NCI-H1048 (cell line): ENCODE results near the gene ZFAND3.
"Not testable (repeated sequence)": the region's sequence is repeated elsewhere in the genome, so short reads cannot be mapped to it uniquely, and the experiment has no call there.

ENCODE experiments used
- DNase-seq: peaks from one replicate; lab custom pipeline; 2025; lab: John Stamatoyannopoulos, UW

The ZFAND3 gene

GRCh38 chr6:37936906-37937305, 117.4 kb downstream of the ZFAND3 start:
- DNase-seq: no peak

DNA sequence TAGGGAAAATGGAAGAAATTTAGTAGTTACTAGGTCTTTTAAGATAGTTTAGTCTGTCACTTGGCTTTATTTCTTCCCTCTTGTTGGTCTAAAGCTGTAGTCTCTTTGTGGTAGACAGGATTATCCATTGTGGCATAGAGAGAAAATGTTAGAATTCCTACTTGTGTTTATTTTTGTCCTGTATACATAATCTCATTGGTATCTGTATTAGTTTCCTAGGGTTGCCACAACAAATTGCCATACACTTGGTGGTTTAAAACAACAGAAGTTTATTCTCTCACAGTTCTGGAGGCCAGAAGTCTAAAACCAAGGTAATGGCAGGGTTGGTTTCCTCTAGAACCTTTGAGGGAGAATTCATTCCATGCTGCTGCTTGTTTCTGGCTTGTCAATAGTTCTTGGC, 119.4 kb downstream of the ZFAND3 start:
- DNase-seq: no peak

- DNase-seq: no peak
These were observed 120.7 kb downstream of the ZFAND3 start for GRCh38 chr6:37940074-37940847.

- no peak for DNase-seq
These were observed 122.3 kb downstream of the ZFAND3 start for GRCh38 chr6:37941871-37942270.

DNA sequence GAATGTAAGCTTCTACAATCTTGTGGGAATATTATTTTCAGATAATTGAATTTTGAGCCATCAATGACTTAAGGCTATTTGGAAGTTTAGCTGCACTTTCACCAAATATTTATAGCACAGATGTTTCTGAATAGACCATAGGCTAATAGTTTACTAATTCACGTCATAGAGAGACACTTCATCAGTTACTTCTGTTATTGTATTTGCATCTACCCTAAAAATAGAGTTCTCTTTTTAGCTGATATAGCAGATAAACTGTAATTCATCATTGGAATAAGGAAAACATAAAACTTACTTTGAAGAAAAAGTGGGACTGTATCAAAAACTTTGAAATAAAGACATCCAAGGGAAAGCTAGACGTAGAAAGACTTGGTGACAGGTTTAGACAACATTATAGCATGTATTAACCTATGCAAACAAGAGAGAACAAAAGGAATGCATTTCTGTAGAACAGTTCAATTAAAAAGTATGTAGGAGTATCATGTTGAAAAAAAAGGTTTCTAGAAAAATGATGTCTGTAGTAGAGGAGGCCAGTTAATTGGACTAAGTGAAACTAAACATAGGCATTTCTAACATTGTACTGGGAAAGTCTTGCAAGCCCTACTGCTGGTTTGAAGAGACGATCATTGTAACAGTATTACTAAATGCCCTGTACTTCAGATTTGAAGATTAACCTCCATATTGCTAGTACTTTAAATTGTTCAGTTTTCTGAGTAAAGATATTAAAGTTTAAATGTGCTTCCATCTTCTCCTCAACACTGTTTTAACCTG, 123.3 kb downstream of the ZFAND3 start:
- DNase-seq: no peak

DNA sequence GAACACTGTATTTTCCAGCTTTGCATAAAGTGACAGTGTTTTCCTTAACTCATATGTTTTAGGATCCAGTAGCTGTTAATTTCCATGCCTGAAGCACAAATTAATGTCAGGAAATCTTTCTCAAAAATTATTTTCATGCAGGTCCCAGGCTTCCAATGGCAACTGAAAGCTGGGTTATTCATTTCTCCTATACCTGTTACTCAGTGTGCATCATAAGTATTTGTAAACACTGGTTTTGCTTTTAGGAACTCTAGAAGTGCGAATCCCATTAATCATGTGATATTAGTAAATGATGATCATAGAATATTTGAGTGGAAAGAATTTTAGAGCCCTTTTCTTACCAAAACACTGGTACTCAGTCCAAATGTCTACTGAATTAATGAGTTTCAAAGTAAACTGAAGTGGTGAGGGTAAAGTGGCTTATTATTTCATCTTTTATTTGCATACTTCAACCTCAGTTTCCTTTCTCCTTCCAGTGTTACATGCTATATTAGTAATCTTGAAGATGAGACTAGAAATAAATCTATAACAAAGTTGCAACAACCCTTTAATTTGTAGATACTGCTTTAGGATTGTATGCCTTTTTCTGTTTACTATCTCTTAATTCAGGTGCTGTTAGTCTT, 124.0 kb downstream of the ZFAND3 start:
- DNase-seq: no peak

- DNase-seq: no peak
These were observed 126.5 kb downstream of the ZFAND3 start for GRCh38 chr6:37946057-37946456.

DNA sequence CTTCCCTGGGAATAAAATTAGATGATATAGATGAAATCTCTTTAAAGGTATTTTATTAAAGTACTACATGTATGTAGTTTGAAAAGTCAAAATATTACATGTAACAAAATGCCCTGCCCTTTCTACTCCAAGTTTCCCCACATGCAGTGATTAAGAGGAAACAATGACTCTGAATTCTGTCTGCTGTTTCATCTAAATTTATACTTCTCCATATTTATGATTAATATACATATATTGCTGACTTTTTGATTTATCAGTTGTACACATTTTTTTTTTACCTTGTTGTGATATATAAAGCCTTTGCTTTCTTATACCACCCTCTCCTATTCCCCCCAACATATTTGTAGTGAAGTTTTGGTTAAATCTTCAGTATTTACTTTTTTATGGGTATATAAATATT, 127.9 kb downstream of the ZFAND3 start:
- no peak for DNase-seq

GRCh38 chr6:37948584-37948983, 129.1 kb downstream of the ZFAND3 start:
- DNase-seq: not testable (repeated sequence)

GRCh38 chr6:37952027-37952426, 132.5 kb downstream of the ZFAND3 start:
- no peak for DNase-seq

- DNase-seq: no peak
These were observed 135.3 kb downstream of the ZFAND3 start for GRCh38 chr6:37954791-37955190.

DNA sequence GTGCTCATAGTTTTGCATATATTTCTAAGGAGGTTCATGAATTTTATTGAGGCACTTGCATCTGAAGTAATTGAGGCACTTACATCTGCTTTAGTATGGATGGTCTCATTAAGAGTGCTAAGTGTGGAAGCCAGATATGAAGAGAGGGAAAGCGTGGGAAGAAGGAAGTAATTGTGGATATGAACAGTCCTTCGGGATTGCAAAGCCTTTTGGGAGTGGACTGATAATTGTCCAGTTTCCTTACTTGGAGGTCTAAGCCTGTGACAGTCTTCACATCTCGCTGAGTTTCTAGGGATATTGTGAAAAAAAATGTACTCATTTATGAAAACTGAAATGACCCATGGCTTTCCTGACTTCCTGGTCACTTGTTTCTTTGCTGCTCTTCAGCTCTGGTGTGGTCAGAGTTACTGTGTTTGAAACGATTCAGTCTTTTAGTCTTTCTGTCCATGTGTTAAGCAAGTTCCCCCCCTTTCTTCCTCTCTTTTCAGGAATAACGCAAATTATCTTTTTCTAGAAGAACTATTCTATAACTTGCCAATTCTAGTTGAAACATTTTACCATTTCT, 137.3 kb downstream of the ZFAND3 start:
- no peak for DNase-seq

- no peak for DNase-seq
These were observed 139.5 kb downstream of the ZFAND3 start for GRCh38 chr6:37959061-37959460.

DNA sequence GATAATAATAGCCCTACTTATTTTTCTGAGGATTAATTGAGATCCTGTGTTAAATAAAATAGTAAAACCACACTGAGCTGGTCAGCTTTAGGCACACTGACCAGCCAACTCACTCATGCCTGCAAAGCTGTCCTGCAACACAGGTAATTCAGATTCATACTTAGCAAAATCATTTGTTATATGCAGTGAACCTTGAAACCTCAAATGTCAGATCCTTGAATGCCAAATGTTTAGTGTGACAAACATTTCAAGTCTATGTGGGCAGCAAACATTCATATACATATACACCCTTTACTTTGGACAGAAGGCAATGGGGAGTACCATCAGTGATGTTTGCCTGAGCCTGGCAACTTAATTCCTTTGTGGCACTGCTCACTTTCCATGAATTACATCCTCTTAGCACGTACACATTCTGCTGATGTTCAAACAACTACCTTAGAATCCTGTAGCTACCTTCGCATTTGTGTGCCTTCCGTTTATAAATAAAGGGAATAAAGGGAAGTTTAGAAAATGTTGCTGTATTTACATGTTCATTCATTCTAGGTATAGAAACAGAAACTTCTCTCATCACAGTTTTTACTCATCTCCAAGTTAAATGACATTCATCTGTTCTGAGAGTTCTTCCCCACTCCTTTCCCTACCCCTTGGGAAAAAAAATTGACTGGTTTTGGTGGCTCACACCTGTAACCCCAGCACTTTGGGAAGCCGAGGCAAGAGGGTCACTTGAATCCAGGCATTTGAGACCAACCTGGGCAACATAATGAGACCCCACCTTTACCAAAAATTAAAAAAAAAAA, 140.8 kb downstream of the ZFAND3 start:
- no peak for DNase-seq

DNA sequence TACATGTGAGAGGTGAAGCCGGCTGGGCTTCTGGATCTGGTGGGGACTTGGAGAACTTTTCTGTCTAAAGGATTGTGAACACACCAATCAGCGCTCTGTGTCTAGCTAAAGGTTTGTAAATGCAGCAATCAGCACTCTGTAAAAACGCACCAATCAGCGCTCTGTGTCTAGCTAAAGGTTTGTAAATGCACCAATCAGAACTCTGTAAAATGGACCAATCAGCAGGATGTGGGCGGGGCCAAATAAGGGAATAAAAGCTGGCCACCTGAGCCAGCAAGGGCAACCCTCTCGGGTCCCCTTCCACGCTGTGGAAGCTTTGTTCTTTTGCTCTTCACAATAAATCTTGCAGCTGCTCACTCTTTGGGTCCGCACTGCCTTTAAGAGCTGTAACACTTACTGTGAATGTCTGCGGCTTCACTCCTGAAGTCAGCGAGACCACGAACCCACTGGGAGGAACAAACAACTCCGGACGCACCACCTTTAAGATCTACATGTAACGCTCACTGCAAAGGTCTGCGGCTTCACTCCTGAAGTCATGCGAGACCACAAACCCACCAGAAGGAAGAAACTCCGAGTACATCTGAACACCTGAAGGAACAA, 143.1 kb downstream of the ZFAND3 start:
- not testable (repeated sequence) for DNase-seq

DNA sequence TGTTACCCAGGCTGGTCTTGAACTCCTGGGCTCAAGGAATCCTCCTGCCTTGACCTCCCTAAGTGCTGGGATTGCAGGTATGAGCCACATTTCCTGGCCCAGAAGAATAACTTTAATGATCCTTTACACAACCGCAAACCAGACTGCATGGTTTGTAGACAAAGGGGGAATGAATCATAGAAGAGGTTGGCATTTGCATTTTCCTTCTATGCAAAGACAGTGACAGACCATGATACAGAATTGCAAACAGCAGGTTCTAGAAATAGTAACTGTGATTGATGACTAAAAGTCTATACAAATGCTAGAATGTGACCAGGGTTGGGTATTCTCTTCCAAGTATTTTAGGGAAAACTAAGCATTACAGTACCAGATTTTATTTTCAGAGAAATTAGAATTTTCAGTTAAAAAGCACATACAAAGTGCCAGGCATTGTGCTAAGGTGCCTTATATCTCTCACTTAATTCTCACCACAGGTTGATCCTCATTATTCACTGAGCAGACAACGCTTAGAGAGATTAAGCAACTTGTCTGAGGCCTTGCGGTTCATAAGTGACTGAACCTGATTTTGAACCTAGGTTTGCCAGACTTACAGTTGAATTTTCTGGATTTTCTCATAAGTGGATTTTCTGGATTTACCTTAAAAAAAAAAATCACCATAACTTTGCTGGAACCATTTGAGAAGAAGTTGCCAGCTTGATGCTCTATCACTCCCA, 146.6 kb downstream of the ZFAND3 start:
- DNase-seq: no peak

DNA sequence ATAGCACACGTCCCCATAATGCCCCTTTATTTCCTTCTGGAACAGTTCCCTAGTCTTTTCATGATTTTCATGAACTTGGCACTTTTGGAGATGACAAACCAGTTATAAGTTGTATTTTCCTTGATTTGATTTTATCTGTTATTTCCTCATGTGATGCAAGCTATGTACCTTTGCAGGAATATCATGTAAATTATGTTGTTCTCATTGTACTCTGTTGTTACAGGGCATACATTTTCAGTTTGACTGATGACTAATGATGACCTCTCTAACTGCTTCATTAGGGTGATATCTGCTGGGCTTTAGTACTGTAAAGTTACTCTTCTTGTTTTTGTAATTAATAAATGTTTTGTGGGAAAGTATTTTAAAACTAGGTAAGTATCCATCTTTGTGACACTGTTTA, 147.3 kb downstream of the ZFAND3 start:
- no peak for DNase-seq

DNA sequence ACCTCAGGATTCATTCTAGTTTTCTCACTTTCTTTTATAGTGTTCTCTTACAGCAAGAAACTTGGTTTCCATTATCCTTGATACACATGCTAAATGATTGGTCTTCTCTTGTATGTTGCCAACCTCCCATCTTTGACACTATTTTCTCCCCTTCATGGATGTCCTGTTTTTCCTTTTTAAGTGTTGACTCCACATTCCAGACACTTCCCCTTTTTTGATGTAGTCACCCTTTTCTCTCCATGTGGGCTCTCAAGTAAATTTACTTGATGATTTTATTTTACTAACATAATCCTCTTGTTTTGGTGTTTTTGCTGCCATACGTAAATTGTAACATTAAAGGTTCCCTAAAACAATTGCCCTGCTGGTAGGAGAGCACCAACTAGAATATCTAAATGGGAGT, 148.1 kb downstream of the ZFAND3 start:
- DNase-seq: no peak

- no peak for DNase-seq
These were observed 151.7 kb downstream of the ZFAND3 start for GRCh38 chr6:37971266-37971665.

- DNase-seq: no peak
These were observed 152.3 kb downstream of the ZFAND3 start for GRCh38 chr6:37971711-37972390.
